Right forelimb (tissue), 1 donor: ENCODE results near the gene CD109.
"Not testable (repeated sequence)": the region's sequence is repeated elsewhere in the genome, so short reads cannot be mapped to it uniquely, and the experiment has no call there.

ENCODE experiments used
- DNase-seq: peaks from one replicate; pipeline ENCODE4 v3.0.0-alpha.2; 2018

The CD109 gene

GRCh38 chr6:73792738-73793137, 96.7 kb downstream of the CD109 start:
- DNase-seq = no peak

GRCh38 chr6:73796881-73797280, 100.9 kb downstream of the CD109 start:
- no peak for DNase-seq

GRCh38 chr6:73797861-73798260, 101.9 kb downstream of the CD109 start:
- no peak for DNase-seq

GRCh38 chr6:73798592-73798991, 102.6 kb downstream of the CD109 start:
- no peak for DNase-seq

GRCh38 chr6:73800997-73801396, 105.0 kb downstream of the CD109 start:
- no peak for DNase-seq

- no peak for DNase-seq
Measured at GRCh38 chr6:73801652-73802268, 105.8 kb downstream of the CD109 start.

- DNase-seq = no peak
Measured at GRCh38 chr6:73802366-73802765, 106.4 kb downstream of the CD109 start.

GRCh38 chr6:73803562-73804241, 107.7 kb downstream of the CD109 start:
- peak; percentile 56 for DNase-seq

GRCh38 chr6:73805221-73805620, 109.2 kb downstream of the CD109 start:
- DNase-seq = not testable (repeated sequence)

- not testable (repeated sequence) for DNase-seq
Measured at GRCh38 chr6:73805982-73806381, 110.0 kb downstream of the CD109 start.

GRCh38 chr6:73811706-73812105, 115.7 kb downstream of the CD109 start:
- no peak for DNase-seq

GRCh38 chr6:73817253-73817652, 121.2 kb downstream of the CD109 start:
- DNase-seq = no peak

- no peak for DNase-seq
Measured at GRCh38 chr6:73823046-73823735, 127.2 kb downstream of the CD109 start.

- DNase-seq = no peak
Measured at GRCh38 chr6:73823832-73824231, 127.8 kb downstream of the CD109 start.

GRCh38 chr6:73826571-73826970, 130.6 kb downstream of the CD109 start:
- DNase-seq = no peak

- DNase-seq = no peak
Measured at GRCh38 chr6:73830119-73830518, 134.1 kb downstream of the CD109 start.

GRCh38 chr6:73832313-73832712, 136.3 kb downstream of the CD109 start:
- no peak for DNase-seq

GRCh38 chr6:73844696-73845095, 148.7 kb downstream of the CD109 start:
- DNase-seq = not testable (repeated sequence)

- DNase-seq = not testable (repeated sequence)
Measured at GRCh38 chr6:73851048-73851447, 155.0 kb downstream of the CD109 start.

GRCh38 chr6:73854998-73855718, 159.2 kb downstream of the CD109 start:
- DNase-seq = no peak

GRCh38 chr6:73857341-73857890, 161.4 kb downstream of the CD109 start:
- no peak for DNase-seq

- DNase-seq = no peak
Measured at GRCh38 chr6:73858376-73858775, 162.4 kb downstream of the CD109 start.

- no peak for DNase-seq
Measured at GRCh38 chr6:73860303-73860702, 164.3 kb downstream of the CD109 start.
